A673 (cell line): ENCODE measurements around the gene CTNNA2. TPM values are rescaled to one million over a fixed set of nuclear protein-coding genes. Genes with fewer than 3 reads are reported as not detected.

Experiments used
- BruUV-seq: library from RNA; stranded (reverse); fragments of 400-500 nt; replicated peaks from 2 replicates; lab custom pipeline; 2021; lab: Mats Ljungman, UMichigan
- CTCF ChIA-PET: fragments of 300-600 bp; sonication (Branson Sonifier 250); formaldehyde crosslinking; loops from one replicate; lab custom pipeline; 2022; ENCODE audit warnings: antibody characterized with exemption; lab: Charles Lee
- POLR2A ChIA-PET: fragments of 300-600 bp; sonication (Branson Sonifier 250); formaldehyde crosslinking; loops from one replicate; lab custom pipeline; 2022; ENCODE audit warnings: antibody characterized with exemption; ENCODE audit not compliant: low non-redundant PET; lab: Charles Lee
- DNase-seq: peaks from one replicate; pipeline ENCODE4 v3.0.0-alpha.2; 2015; ENCODE audit warnings: low spot score
- H3K27ac ChIP-seq: fragments of 200-600 bp; sonication (generic); 2 replicates; pipeline ENCODE4 v1.5.1; 2016; ENCODE audit warnings: mixed run types, low read depth, mild to moderate bottlenecking, mixed read lengths, antibody characterized with exemption, low read length; ENCODE audit not compliant: poor library complexity, severe bottlenecking
- H3K27me3 ChIP-seq: fragments of 200-600 bp; sonication (generic); replicated peaks from 2 replicates; pipeline ENCODE4 v1.6.1; 2017; ENCODE audit warnings: mixed run types, low read depth, mild to moderate bottlenecking, mixed read lengths, antibody characterized with exemption, low read length; ENCODE audit not compliant: insufficient read depth, poor library complexity
- H3K36me3 ChIP-seq: fragments of 200-600 bp; sonication (generic); 2 replicates; pipeline ENCODE4 v1.6.1; 2016; ENCODE audit warnings: mixed run types, mild to moderate bottlenecking, mixed read lengths, antibody characterized with exemption, low read length; ENCODE audit not compliant: insufficient read depth, poor library complexity, severe bottlenecking
- H3K4me1 ChIP-seq: fragments of 200-600 bp; sonication (generic); 2 replicates; pipeline ENCODE4 v1.6.1; 2017; ENCODE audit warnings: mixed run types, mild to moderate bottlenecking, mixed read lengths, antibody characterized with exemption, low read length; ENCODE audit not compliant: insufficient read depth, poor library complexity, severe bottlenecking
- H3K4me3 ChIP-seq: fragments of 200-600 bp; sonication (generic); 2 replicates; pipeline ENCODE4 v1.5.1; 2016; ENCODE audit warnings: low read depth, mixed run types, mild to moderate bottlenecking, mixed read lengths, low read length; ENCODE audit not compliant: poor library complexity, severe bottlenecking
- H3K9me3 ChIP-seq: fragments of 200-600 bp; sonication (generic); 2 replicates; pipeline ENCODE4 v1.6.1; 2016; ENCODE audit warnings: mixed run types, low read depth, mild to moderate bottlenecking, mixed read lengths, antibody characterized with exemption, low read length; ENCODE audit not compliant: poor library complexity, severe bottlenecking
- EZH2 ChIP-seq: fragments of 200-600 bp; sonication (generic); IDR thresholded peaks from 2 replicates; pipeline ENCODE4 v1.6.1; 2017; ENCODE audit warnings: borderline replicate concordance, low read depth, mild to moderate bottlenecking, mixed read lengths, antibody characterized with exemption, low read length; ENCODE audit not compliant: poor library complexity, severe bottlenecking
- intact Hi-C: fragments of 100-400 bp; cut with micrococcal nuclease; formaldehyde crosslinking; loops from one replicate; pipeline ENCODE4 v1.10.0; 2022; ENCODE audit not compliant: unreplicated experiment
- total RNA-seq: library from RNA; stranded (reverse); gene quantifications from 2 replicates; pipeline ENCODE4 v1.2.3, GENCODE V29; 2021
- TF ChIP-seq, protein P1 (sequence below): fragments of 300-800, 200-600 bp; sonication (generic); conservative IDR thresholded peaks from 2 replicates; pipeline ENCODE4 v1.5.1; 2017; ENCODE audit warnings: low read depth, mild to moderate bottlenecking, antibody characterized with exemption, low read length, moderate library complexity, mixed read lengths

CTNNA2 gene
- total RNA-seq, 1 experiment from 2014 or later = not detected

DNA sequence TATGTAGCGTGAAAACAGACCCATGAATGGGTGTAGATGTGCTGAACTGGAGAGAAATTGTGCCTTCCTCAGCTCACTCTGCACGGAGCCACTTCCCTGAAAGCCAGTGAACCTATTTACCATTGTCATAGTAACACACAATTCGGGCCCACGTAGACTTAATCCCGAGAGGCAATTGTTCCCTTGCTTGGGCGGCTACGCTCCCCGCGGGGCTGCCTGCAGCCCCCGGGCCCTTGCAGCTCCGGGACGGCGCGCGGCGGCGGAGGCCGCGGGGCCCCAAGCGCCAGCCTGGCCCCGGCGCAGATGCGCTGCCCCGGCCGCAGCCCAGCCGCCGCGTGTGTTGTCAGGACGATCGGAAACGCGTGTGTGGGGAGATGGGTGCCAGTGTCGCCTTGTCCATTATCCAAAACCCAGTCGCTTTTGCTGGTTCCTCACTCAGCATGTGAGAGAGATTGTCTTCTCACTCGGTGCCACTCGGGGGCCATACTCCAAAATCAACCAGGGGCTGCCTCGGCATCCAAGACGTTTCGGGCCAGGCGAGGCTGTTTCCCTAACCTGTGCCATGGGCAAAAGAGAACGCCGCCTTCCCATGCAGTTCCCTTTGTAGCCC, 809.6 kb downstream of the CTNNA2 start:
- Histone ChIP-seq H3K4me3 (no peak overlapping the region), H3K27me3 (peaks cover 18% of the 10 kb centered on the region), H3K9me3 (no peaks in the 10 kb centered on the region), H3K27ac (no peak overlapping the region), H3K36me3 (no peaks in the 10 kb centered on the region), H3K4me1 (no peaks in the 10 kb centered on the region)
- no peak for TF ChIP-seq EZH2
- TF ChIP-seq, protein P1, sequence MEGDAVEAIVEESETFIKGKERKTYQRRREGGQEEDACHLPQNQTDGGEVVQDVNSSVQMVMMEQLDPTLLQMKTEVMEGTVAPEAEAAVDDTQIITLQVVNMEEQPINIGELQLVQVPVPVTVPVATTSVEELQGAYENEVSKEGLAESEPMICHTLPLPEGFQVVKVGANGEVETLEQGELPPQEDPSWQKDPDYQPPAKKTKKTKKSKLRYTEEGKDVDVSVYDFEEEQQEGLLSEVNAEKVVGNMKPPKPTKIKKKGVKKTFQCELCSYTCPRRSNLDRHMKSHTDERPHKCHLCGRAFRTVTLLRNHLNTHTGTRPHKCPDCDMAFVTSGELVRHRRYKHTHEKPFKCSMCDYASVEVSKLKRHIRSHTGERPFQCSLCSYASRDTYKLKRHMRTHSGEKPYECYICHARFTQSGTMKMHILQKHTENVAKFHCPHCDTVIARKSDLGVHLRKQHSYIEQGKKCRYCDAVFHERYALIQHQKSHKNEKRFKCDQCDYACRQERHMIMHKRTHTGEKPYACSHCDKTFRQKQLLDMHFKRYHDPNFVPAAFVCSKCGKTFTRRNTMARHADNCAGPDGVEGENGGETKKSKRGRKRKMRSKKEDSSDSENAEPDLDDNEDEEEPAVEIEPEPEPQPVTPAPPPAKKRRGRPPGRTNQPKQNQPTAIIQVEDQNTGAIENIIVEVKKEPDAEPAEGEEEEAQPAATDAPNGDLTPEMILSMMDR = no peak
- ChIA-PET CTCF (no interaction called here), POLR2A (no interaction called here)
- intact Hi-C loops = no loop called here
- no TSS peak for BruUV-seq
- DNase-seq = no peak

DNA sequence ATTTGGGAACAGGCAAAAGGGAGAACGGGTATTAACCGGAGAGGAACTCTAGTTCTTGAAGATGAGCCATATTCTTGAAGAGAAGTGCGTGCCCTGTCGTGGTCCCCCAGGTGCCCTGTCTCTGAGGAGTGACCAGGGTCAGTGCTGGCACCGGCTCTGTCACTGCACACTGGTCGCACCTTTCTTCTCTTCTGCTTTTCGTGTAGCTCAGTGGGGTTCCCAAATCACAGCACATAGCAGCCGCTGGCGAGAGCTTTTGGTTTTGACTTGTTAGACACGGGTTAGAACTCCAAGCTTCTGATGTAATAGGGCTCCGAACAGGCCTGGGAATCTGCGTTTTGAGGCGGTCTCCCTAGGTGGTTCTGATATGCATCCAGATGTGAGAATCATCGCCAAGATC, 810.1 kb downstream of the CTNNA2 start:
- no TSS peak for BruUV-seq
- no peaks in the 10 kb centered on the region for H3K36me3 ChIP-seq
- TF ChIP-seq, protein P1 = no peak
- no peak for TF ChIP-seq EZH2
- DNase-seq = no peak
- H3K27ac ChIP-seq = no peak overlapping the region
- peaks cover 18% of the 10 kb centered on the region for H3K27me3 ChIP-seq
- ChIA-PET CTCF (no interaction called here), POLR2A (no interaction called here)
- no peaks in the 10 kb centered on the region for H3K9me3 ChIP-seq
- no peaks in the 10 kb centered on the region for H3K4me1 ChIP-seq
- intact Hi-C loops = no loop called here
- H3K4me3 ChIP-seq = no peak overlapping the region

DNA sequence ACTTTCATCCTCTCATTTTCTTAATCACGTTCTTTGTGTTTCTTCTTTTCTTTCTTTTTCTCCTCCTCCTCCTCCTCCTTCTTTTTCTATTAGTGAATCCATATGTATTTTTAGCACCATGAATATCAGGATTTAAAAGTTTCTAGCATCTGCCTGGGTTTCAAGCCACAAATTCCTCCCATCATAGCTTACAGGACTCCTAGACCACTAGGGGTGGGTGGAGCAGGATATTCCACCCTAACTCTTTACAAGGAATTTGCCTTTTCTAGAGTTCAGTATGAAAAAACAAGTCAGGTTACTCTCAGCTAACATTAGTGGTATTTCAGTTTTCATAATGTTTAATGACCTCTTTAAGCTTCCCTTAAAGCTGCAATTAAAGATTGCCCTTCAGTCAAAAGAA, 810.8 kb downstream of the CTNNA2 start:
- H3K27me3 ChIP-seq = peaks cover 18% of the 10 kb centered on the region
- no peaks in the 10 kb centered on the region for H3K4me1 ChIP-seq
- intact Hi-C loops = no loop called here
- H3K27ac ChIP-seq = no peak overlapping the region
- TF ChIP-seq, protein P1 = no peak
- TF ChIP-seq EZH2 = no peak
- DNase-seq = no peak
- no peak overlapping the region for H3K4me3 ChIP-seq
- H3K36me3 ChIP-seq = no peaks in the 10 kb centered on the region
- no peaks in the 10 kb centered on the region for H3K9me3 ChIP-seq
- no TSS peak for BruUV-seq
- ChIA-PET POLR2A (no interaction called here), CTCF (interaction anchor here (0.7 kb wide), 1 partner anchor 351 kb away, joined by 3 read pairs; no protein-coding TSS in a partner anchor)
